GM13976 (cell line): ENCODE data around the gene PTPRG.

Experiments used
- DNase-seq: peaks from one replicate; pipeline ENCODE4 v3.0.0; 2012; ENCODE audit warnings: low spot score
- in situ Hi-C: fragments of 300-500 bp; cut with MboI; formaldehyde crosslinking; loops from one replicate; pipeline ENCODE4 v1.12.0; 2022; ENCODE audit warnings: low sequenced_read_pairs, mixed read lengths, inconsistent platforms; ENCODE audit not compliant: unreplicated experiment
- TF ChIP-seq, protein P1 (sequence below): IDR thresholded peaks from 2 replicates; pipeline ENCODE4 v1.5.1; 2012; ENCODE audit warnings: borderline replicate concordance, mild to moderate bottlenecking; ENCODE audit not compliant: insufficient read depth; ENCODE audit errors: extremely low read depth, missing control alignments, control extremely low read depth

Gene PTPRG

GRCh38 chr3:62090519-62090918, 529.1 kb downstream of the PTPRG start:
- DNase-seq, result no peak
- in situ Hi-C loops, result no loop called here
- TF ChIP-seq, protein P1, sequence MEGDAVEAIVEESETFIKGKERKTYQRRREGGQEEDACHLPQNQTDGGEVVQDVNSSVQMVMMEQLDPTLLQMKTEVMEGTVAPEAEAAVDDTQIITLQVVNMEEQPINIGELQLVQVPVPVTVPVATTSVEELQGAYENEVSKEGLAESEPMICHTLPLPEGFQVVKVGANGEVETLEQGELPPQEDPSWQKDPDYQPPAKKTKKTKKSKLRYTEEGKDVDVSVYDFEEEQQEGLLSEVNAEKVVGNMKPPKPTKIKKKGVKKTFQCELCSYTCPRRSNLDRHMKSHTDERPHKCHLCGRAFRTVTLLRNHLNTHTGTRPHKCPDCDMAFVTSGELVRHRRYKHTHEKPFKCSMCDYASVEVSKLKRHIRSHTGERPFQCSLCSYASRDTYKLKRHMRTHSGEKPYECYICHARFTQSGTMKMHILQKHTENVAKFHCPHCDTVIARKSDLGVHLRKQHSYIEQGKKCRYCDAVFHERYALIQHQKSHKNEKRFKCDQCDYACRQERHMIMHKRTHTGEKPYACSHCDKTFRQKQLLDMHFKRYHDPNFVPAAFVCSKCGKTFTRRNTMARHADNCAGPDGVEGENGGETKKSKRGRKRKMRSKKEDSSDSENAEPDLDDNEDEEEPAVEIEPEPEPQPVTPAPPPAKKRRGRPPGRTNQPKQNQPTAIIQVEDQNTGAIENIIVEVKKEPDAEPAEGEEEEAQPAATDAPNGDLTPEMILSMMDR, result no peak

DNA sequence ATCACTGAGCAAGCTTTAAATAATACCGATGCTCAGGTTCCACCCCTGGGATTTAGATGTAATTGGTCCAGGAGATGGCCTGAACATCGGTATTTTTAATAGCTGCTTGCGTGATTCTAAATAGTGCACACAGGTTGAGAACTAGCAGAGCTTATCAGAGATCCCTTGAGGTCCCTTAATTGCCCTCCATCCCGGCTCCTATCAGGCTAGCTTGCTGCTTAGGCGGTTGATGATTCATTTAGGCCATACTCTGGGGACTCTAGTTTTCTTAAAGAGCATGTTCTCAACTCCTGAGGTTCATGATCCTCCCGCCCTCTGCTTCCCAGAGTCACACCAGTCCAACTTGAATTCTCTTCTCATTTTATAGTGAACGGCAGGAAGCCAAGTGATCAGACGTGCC, 531.7 kb downstream of the PTPRG start:
- DNase-seq, result no peak
- in situ Hi-C loops, result no loop called here
- TF ChIP-seq, protein P1, result no peak

- in situ Hi-C loops, result no loop called here
- no peak for DNase-seq
- TF ChIP-seq, protein P1, result no peak
These were observed 533.1 kb downstream of the PTPRG start for GRCh38 chr3:62094461-62094860.

GRCh38 chr3:62095080-62095479, 533.7 kb downstream of the PTPRG start:
- TF ChIP-seq, protein P1, result no peak
- DNase-seq, result no peak
- in situ Hi-C loops, result no loop called here

DNA sequence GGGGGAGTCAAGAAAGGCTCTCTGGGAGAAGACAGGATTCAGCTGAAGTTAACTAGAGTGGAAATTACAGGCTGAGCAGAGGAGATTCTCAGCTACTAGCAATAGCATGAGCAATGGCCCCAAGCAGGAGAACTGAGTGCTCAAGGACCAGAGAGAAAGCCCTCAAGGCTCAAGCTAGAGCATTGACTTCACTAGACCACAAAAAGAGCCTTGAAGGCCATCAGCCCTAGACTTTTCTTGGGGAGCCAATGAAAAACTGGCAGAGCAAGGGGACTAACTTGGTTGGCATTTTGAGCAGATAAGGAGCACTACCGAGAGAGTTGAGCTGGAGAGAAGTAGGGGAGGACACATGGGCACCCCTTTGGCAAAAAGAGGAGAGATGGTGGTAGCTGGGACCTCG, 534.4 kb downstream of the PTPRG start:
- in situ Hi-C loops, result no loop called here
- no peak for DNase-seq
- TF ChIP-seq, protein P1, result no peak

DNA sequence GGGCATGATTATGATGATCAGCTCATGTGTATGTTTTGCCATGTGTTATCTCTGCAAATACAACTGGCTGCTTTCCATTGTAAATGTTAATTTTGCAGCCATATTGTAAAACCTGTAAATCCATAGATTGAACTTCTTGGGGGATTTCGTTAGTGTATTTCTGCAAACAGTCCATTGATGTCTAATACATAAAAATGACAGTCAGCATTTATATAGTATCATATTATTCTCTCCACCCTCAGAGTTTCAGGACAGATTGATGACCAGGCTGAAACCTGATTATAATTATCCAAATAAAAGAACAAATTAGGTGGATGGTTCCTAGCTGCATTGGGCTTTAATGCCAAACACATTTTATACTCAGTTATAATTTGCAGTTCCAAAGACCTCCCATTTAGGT, 535.1 kb downstream of the PTPRG start:
- DNase-seq, result no peak
- TF ChIP-seq, protein P1, result no peak
- in situ Hi-C loops, result no loop called here

GRCh38 chr3:62097121-62097520, 535.8 kb downstream of the PTPRG start:
- TF ChIP-seq, protein P1, result no peak
- in situ Hi-C loops, result no loop called here
- DNase-seq, result no peak
